H7 (cell line): ENCODE measurements around the gene MLH3. TPM values are rescaled to one million over a fixed set of nuclear protein-coding genes. Genes with fewer than 3 reads are reported as not detected.

Experiments
- DNase-seq: peaks from one replicate; pipeline ENCODE4 v3.0.0; 2012
- H3K27me3 ChIP-seq: 2 replicates; pipeline ENCODE4 v1.6.0; 2011; ENCODE audit warnings: mild to moderate bottlenecking, low read length; ENCODE audit not compliant: control insufficient read depth, insufficient read depth
- H3K36me3 ChIP-seq: replicated peaks from 2 replicates; pipeline ENCODE4 v1.5.1; 2011; ENCODE audit warnings: low read length; ENCODE audit not compliant: control insufficient read depth, insufficient read depth
- H3K4me3 ChIP-seq: 2 replicates; pipeline ENCODE4 v1.5.1; 2011; ENCODE audit warnings: low read depth, mild to moderate bottlenecking, control low read depth, low read length, moderate library complexity; ENCODE audit not compliant: insufficient read depth
- total RNA-seq: library from RNA; depleted of rRNA; stranded (reverse); fragments of >200 nt; shearing (Covaris generic); gene quantifications from 2 replicates; pipeline ENCODE4 v1.2.3, GENCODE V29; 2014

The MLH3 gene
- total RNA-seq, 1 experiment from 2014 or later = 13.2 TPM

DNA sequence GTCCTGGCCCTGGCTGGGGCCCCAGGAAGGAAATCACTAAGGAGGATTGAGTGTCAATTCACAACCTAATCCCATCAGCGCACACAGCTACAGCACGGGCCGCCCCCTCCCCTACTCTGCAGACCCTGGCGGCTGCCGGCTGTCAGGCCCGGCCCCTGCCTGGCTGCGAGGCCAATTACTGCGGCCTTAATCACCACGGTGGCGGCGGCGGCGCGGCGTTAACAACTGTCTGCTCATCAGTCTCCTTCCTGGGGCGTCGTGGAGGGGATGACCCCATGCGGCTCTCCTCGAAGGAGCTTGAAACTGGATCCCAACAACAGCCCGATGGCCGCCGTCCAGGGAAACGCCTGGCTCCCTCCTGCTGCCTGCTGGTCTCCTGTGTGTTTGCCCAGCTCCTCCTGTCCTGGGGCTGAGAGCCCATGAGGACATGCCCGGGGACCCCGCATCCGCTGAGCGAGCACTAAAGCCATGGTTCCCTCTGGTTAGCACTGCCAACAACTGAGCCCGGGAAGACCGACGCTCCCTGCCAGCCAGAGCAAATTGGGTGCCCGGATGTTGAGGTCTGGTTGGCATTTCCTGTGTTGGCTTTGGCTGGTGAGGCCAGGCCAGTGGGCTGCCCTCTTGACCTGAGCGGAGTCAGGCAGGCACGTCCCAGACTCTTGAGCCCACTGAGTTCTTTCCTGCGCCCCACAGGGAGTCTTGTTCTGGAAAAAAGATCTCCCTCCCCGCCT lies 70.4 kb downstream of the MLH3 start:
- Histone ChIP-seq H3K4me3 (no peak overlapping the region), H3K27me3 (no peaks in the 10 kb centered on the region; the same call in 1 of the 2 replicates), H3K36me3 (no peaks in the 10 kb centered on the region)
- DNase-seq = peak; percentile 86

DNA sequence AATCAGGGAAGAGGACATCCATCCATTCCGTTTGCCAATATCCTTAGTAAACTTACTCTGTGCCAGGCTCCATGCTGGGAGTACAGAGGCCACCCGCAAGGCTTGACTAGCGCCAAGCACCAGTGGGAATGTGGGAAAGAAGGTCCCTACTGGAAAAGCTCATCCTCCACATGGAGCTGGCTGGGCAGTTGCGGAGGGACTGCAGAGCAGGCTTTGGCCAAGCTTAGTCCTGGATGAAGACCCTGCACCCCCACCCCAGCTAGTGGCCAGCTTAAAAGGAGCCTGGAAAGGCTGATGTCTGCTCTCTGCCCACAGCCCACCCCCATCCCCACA lies 70.9 kb downstream of the MLH3 start:
- no peak for DNase-seq
- Histone ChIP-seq H3K36me3 (no peaks in the 10 kb centered on the region), H3K27me3 (no peaks in the 10 kb centered on the region; the same call in 1 of the 2 replicates), H3K4me3 (no peak overlapping the region)

GRCh38 chr14:74979442-74980397 lies 71.5 kb downstream of the MLH3 start:
- Histone ChIP-seq H3K27me3 (no peaks in the 10 kb centered on the region; the same call in 1 of the 2 replicates), H3K36me3 (no peaks in the 10 kb centered on the region), H3K4me3 (no peak overlapping the region)
- peak; percentile 83 for DNase-seq

GRCh38 chr14:74979029-74979428 lies 72.2 kb downstream of the MLH3 start:
- no peaks in the 10 kb centered on the region for H3K36me3 ChIP-seq
- H3K27me3 ChIP-seq = no peaks in the 10 kb centered on the region; the same call in 1 of the 2 replicates
- H3K4me3 ChIP-seq = no peak overlapping the region
- DNase-seq = peak; percentile 28

- peak; percentile 52 for DNase-seq
- H3K36me3 ChIP-seq = no peaks in the 10 kb centered on the region
- no peak overlapping the region for H3K4me3 ChIP-seq
- no peaks in the 10 kb centered on the region; the same call in 1 of the 2 replicates for H3K27me3 ChIP-seq
Measured at GRCh38 chr14:74978416-74978947, 72.8 kb downstream of the MLH3 start.

DNA sequence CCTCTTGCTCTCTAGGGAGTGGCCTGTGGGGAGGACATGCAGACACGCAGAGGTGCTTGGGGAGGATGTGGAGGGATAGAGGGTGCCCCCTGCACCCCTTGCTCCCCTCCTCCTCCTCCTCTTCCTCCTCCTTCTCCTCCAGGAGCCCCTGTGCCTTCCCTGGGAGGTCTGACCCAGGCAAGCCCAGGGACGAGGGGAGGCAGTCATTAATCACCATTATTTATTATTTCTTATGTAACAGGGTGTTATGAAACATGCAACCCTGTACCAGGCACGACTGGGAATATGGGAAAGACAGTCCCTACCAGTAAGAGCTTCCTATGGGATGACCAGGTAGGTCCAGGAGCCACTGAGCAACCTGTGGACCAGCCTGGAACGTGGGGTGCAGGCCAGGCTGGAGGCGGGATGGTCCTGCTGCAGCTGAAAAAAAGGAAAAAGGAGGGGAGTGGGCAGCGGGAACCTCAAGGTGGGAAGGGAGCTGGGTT lies 73.3 kb downstream of the MLH3 start:
- no peaks in the 10 kb centered on the region for H3K36me3 ChIP-seq
- no peaks in the 10 kb centered on the region; the same call in 1 of the 2 replicates for H3K27me3 ChIP-seq
- DNase-seq = no peak
- no peak overlapping the region for H3K4me3 ChIP-seq

DNA sequence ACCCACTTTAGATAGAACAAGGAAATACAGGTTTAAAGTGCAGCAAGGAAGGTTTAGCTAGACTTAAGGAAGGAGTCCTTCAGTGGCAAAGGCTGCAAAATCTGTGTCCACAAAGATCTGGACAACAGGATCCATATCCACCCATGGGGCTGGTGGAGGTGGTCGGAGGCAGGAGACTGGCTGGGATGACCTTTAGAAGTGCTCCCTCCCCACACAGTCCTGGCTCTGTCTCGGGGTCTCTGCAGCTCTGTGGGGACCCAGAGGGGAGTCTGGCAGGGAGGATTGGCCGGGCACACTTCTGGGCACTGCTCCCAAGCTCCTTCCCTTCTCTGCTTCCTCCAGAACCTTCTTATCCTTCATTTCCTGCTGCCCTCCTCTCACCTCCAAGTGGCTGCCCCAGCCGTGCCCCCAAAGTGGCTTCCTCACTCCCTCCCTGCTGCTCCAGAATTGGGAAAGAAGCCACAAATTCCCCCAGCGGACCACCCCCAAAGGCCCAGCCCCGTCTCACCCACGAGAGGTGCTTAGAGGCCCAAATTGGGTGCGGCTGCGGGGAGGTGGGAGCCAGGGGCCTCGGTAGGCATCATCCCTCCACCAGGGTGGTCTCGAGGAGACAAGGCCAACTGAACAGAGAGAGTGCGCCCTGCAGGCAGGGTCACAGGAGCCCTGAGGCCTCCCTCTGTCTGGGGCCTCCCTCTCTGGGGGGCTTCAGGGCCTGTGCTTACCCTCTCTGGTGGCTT lies 73.9 kb downstream of the MLH3 start:
- Histone ChIP-seq H3K36me3 (no peaks in the 10 kb centered on the region), H3K4me3 (no peak overlapping the region), H3K27me3 (no peaks in the 10 kb centered on the region; the same call in 1 of the 2 replicates)
- peak; percentile 40 for DNase-seq

DNA sequence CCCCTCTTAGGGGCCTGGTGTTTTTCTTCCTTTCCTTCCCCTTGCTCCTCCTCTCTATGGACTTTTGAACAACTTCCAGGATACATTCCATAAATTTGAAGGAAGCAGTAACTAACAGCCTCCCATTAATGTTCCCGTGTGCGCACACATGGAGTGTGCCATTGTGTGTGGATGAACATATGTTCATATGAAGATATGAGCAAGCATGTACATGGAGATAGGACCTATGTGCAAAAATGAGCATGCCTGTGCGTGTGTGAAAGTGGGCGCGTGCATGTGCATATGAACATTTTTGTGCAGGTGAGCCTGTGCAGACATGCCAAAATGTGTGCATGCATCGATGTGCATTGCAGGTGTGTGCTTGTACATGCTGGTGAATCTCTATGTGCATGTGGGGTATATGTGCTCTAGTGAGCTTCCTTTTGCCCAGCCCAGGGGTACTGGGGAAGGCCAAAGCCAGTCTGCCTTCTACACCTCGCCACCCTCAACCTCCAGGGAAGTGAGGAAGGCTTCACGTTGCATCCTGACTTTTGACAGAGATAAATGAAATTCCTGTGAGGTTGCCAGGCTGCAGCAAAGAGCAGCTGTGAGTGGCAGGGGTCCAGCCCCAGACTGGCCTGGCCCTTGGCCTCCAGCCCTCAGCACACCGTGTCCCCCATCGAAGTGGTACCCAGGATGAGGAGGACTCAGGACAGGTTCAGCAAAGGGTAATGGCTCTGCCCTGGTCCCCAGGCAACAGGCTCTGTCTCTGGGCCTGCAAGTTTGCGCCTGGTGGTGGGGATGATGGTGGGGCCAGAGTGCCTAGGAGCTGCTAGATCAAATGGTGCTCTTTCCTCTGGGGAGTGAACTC lies 74.8 kb downstream of the MLH3 start:
- Histone ChIP-seq H3K36me3 (no peaks in the 10 kb centered on the region), H3K27me3 (no peaks in the 10 kb centered on the region; the same call in 1 of the 2 replicates), H3K4me3 (no peak overlapping the region)
- DNase-seq = no peak

GRCh38 chr14:74975059-74975810 lies 76.0 kb downstream of the MLH3 start:
- H3K4me3 ChIP-seq = no peak overlapping the region
- DNase-seq = peak; percentile 38
- H3K27me3 ChIP-seq = no peaks in the 10 kb centered on the region
- H3K36me3 ChIP-seq = no peaks in the 10 kb centered on the region

DNA sequence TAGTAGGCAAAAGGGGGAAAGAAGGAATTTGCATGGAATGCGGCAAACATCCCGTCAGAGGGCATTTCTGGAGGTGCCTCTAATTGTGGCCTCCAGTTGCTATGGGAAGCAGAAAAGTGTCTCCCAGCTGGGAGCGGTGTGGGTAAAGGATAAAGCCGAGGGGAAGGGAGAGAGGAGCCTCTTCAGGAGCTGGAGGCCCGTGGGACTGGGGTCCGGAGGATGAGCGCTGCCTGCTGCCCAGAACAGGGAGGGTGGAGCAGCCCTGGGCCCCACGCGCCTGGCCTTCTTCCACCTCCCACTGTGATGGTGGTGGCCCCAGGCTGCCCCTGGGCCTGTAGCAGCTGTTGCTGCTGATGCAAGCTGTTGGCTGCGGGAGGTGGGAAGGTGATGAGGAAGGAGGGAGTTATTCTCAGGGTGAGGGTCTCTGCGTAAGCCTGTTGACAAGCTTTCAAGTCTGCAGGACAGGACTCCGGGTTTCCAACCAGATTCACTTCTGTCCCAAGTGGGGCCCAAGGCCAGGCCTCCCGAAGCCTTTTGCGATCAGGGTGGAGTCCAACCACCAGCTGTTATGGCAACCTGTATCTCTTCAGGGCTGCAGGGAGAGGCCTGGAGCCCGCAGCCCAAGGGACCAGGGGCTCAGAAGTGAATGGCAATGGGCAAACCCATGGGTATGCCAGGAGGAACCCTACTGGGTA lies 76.8 kb downstream of the MLH3 start:
- peak; percentile 78 for DNase-seq

GRCh38 chr14:74973905-74974363 lies 77.3 kb downstream of the MLH3 start:
- no peak for DNase-seq
- Histone ChIP-seq H3K27me3 (no peaks in the 10 kb centered on the region), H3K4me3 (no peak overlapping the region), H3K36me3 (no peaks in the 10 kb centered on the region)

More for the DNA sequence above, 76.8 kb downstream of the MLH3 start:
- H3K36me3 ChIP-seq = no peaks in the 10 kb centered on the region
- no peaks in the 10 kb centered on the region for H3K27me3 ChIP-seq
- H3K4me3 ChIP-seq = no peak overlapping the region

- no peaks in the 10 kb centered on the region for H3K36me3 ChIP-seq
- peak; percentile 61 for DNase-seq
- no peak overlapping the region for H3K4me3 ChIP-seq
- H3K27me3 ChIP-seq = no peaks in the 10 kb centered on the region
Measured at GRCh38 chr14:74973003-74973653, 78.1 kb downstream of the MLH3 start.
